AG04449 (cell line): ENCODE data around the gene ELAC1.
"Not testable (repeated sequence)": the region's sequence is repeated elsewhere in the genome, so short reads cannot be mapped to it uniquely, and the experiment has no call there.

Experiments used
- CTCF ChIA-PET: fragments of 350-600 bp; formaldehyde crosslinking; extraction: SDS; loops from one replicate; lab custom pipeline; 2021; ENCODE audit warnings: antibody characterized with exemption; lab: Yijun Ruan, JAX
- POLR2A ChIA-PET: fragments of 400-600, 350-600 bp; formaldehyde crosslinking; extraction: SDS; loops from one replicate; lab custom pipeline; 2020; ENCODE audit warnings: antibody characterized with exemption, inconsistent platforms; lab: Yijun Ruan, JAX
- DNase-seq: peaks from one replicate; pipeline ENCODE4 v3.0.0-alpha.2; 2010; ENCODE audit warnings: low read depth, low spot score
- H3K4me3 ChIP-seq: 2 replicates; pipeline ENCODE4 v1.5.1; 2011; ENCODE audit warnings: low read depth, mild to moderate bottlenecking, control low read depth, low read length
- CTCF ChIP-seq: IDR thresholded peaks from one replicate; pipeline ENCODE4 v1.5.1; 2011; ENCODE audit warnings: mild to moderate bottlenecking, moderate library complexity, low read length, control low read depth, inconsistent platforms; ENCODE audit not compliant: insufficient read depth; ENCODE audit errors: missing control alignments

ELAC1 gene

GRCh38 chr18:50961974-50962373 lies 5.9 kb upstream of the ELAC1 start:
- DNase-seq = no peak
- H3K4me3 ChIP-seq = no peak overlapping the region
- POLR2A ChIA-PET = no interaction called here
- no peak for TF ChIP-seq CTCF
- CTCF ChIA-PET = no interaction called here

- ChIA-PET CTCF (no interaction called here), POLR2A (no interaction called here)
- TF ChIP-seq CTCF = no peak
- DNase-seq = no peak
- H3K4me3 ChIP-seq = no peak overlapping the region
These were observed 1.6 kb downstream of the ELAC1 start for GRCh38 chr18:50969448-50969847.

GRCh38 chr18:50970006-50970405 lies 2.2 kb downstream of the ELAC1 start:
- ChIA-PET CTCF (no interaction called here), POLR2A (no interaction called here)
- no peak for DNase-seq
- TF ChIP-seq CTCF = no peak
- H3K4me3 ChIP-seq = no peak overlapping the region

- POLR2A ChIA-PET = interaction anchor here (0.6 kb wide), 1 partner anchor 1943 kb away, joined by 3 read pairs; no protein-coding TSS in a partner anchor
- DNase-seq, CTCF ChIA-PET, H3K4me3 ChIP-seq: not testable (repeated sequence)
These were observed 4.6 kb downstream of the ELAC1 start for GRCh38 chr18:50972404-50972803.

- no peak for DNase-seq
- TF ChIP-seq CTCF = no peak
- POLR2A ChIA-PET = no interaction called here
- no peak overlapping the region for H3K4me3 ChIP-seq
- CTCF ChIA-PET = no interaction called here
These were observed 5.7 kb downstream of the ELAC1 start for GRCh38 chr18:50973367-50974126.

GRCh38 chr18:50977037-50977760 lies 9.4 kb downstream of the ELAC1 start:
- CTCF ChIA-PET = no interaction called here
- POLR2A ChIA-PET = no interaction called here
- no peak overlapping the region for H3K4me3 ChIP-seq
- no peak for DNase-seq
- no peak for TF ChIP-seq CTCF
